ENCODE results near the gene UNC5A. TPM values are rescaled to one million over a fixed set of nuclear protein-coding genes. Genes with fewer than 3 reads are reported as not detected.
"Not testable (repeated sequence)": the region's sequence is repeated elsewhere in the genome, so short reads cannot be mapped to it uniquely, and the experiment has no call there.

UNC5A gene
- total and polyA plus RNA-seq, 5 experiments from 2014 or later = not detected

- peaks cover 0 to 9% (median 0%) of the 10 kb centered on the region in 9 donors for H3K9me3 Mint-ChIP-seq
- no peak for DNase-seq
- no peak overlapping the region for H3K27ac Mint-ChIP-seq
- no peak overlapping the region for H3K4me3 Mint-ChIP-seq
- ATAC-seq = no peak
- H3K36me3 Mint-ChIP-seq = no peaks in the 10 kb centered on the region
- POLR2A ChIA-PET = no interaction called here
- peaks cover 1 to 12% (median 10%) of the 10 kb centered on the region in 4 donors for H3K4me1 Mint-ChIP-seq
- peaks cover 5 to 27% (median 19%) of the 10 kb centered on the region in 5 donors for H3K27me3 Mint-ChIP-seq
Measured at GRCh38 chr5:176869501-176870109, 59.2 kb downstream of the UNC5A start.

- POLR2A ChIA-PET = no interaction called here
- Mint-ChIP-seq H3K27ac (no peak overlapping the region), H3K27me3 (peaks cover 8 to 31% (median 21%) of the 10 kb centered on the region in 5 donors), H3K36me3 (no peaks in the 10 kb centered on the region), H3K9me3 (peaks cover 0 to 9% (median 0%) of the 10 kb centered on the region in 9 donors), H3K4me1 (peaks cover 4 to 12% (median 10%) of the 10 kb centered on the region in 4 donors), H3K4me3 (no peak overlapping the region)
- ATAC-seq (no peak), DNase-seq (no peak)
Measured at GRCh38 chr5:176870110-176870591, 59.8 kb downstream of the UNC5A start.

- H3K4me3 Mint-ChIP-seq, H3K27ac Mint-ChIP-seq, ATAC-seq, DNase-seq, H3K9me3 Mint-ChIP-seq, POLR2A ChIA-PET, H3K36me3 Mint-ChIP-seq: not testable (repeated sequence)
- H3K4me1 Mint-ChIP-seq = peaks cover 9 to 17% (median 14%) of the 10 kb centered on the region in 4 donors
- peaks cover 13 to 31% (median 21%) of the 10 kb centered on the region in 5 donors for H3K27me3 Mint-ChIP-seq
Measured at GRCh38 chr5:176870644-176871043, 60.3 kb downstream of the UNC5A start.

GRCh38 chr5:176872586-176872985, 62.2 kb downstream of the UNC5A start:
- ATAC-seq, H3K4me3 Mint-ChIP-seq, POLR2A ChIA-PET, H3K36me3 Mint-ChIP-seq: not testable (repeated sequence)
- peaks cover 17 to 26% (median 21%) of the 10 kb centered on the region in 4 donors for H3K4me1 Mint-ChIP-seq
- peaks cover 0 to 11% (median 0%) of the 10 kb centered on the region in 9 donors for H3K9me3 Mint-ChIP-seq
- peaks cover 17 to 28% (median 22%) of the 10 kb centered on the region in 5 donors for H3K27me3 Mint-ChIP-seq
- DNase-seq = peak in 1 of 10 donors; percentile 12
- H3K27ac Mint-ChIP-seq = peak overlapping the region in 1 of 10 donors; percentile 49

GRCh38 chr5:176873011-176873410, 62.7 kb downstream of the UNC5A start:
- POLR2A ChIA-PET, H3K36me3 Mint-ChIP-seq, ATAC-seq, DNase-seq: not testable (repeated sequence)
- H3K4me3 Mint-ChIP-seq = peak overlapping the region in 2 of 10 donors; percentile 12 to 22
- H3K9me3 Mint-ChIP-seq = peaks cover 0 to 11% (median 0%) of the 10 kb centered on the region in 9 donors
- H3K27ac Mint-ChIP-seq = peak overlapping the region in 2 of 10 donors; percentile 25 to 59
- H3K27me3 Mint-ChIP-seq = peaks cover 17 to 30% (median 24%) of the 10 kb centered on the region in 5 donors
- H3K4me1 Mint-ChIP-seq = peaks cover 17 to 26% (median 21%) of the 10 kb centered on the region in 4 donors

- POLR2A ChIA-PET = no interaction called here
- H3K4me3 Mint-ChIP-seq = peak overlapping the region in 1 of 10 donors; percentile 6
- H3K27me3 Mint-ChIP-seq = peaks cover 17 to 36% (median 29%) of the 10 kb centered on the region in 5 donors
- no peak for DNase-seq
- no peaks in the 10 kb centered on the region for H3K36me3 Mint-ChIP-seq
- peaks cover 17 to 26% (median 21%) of the 10 kb centered on the region in 4 donors for H3K4me1 Mint-ChIP-seq
- H3K9me3 Mint-ChIP-seq = peaks cover 0 to 11% (median 0%) of the 10 kb centered on the region in 9 donors
- no peak for ATAC-seq
- H3K27ac Mint-ChIP-seq = peak overlapping the region in 2 of 10 donors; percentile 25 to 74
Measured at GRCh38 chr5:176873541-176874172, 63.3 kb downstream of the UNC5A start.

GRCh38 chr5:176874198-176874780, 63.9 kb downstream of the UNC5A start:
- H3K4me1 Mint-ChIP-seq = peaks cover 17 to 26% (median 21%) of the 10 kb centered on the region in 4 donors

GRCh38 chr5:176875014-176875550, 64.7 kb downstream of the UNC5A start:
- H3K27me3 Mint-ChIP-seq = peaks cover 17 to 44% (median 34%) of the 10 kb centered on the region in 5 donors
- peak overlapping the region in 1 of 10 donors; percentile 66 for H3K4me3 Mint-ChIP-seq
- DNase-seq (no peak), ATAC-seq (no peak)
- peaks cover 17 to 26% (median 21%) of the 10 kb centered on the region in 4 donors for H3K4me1 Mint-ChIP-seq
- H3K36me3 Mint-ChIP-seq = no peaks in the 10 kb centered on the region
- H3K27ac Mint-ChIP-seq = peak overlapping the region in 2 of 10 donors; percentile 7 to 47
- peaks cover 0 to 11% (median 0%) of the 10 kb centered on the region in 9 donors for H3K9me3 Mint-ChIP-seq
- POLR2A ChIA-PET = no interaction called here

More at GRCh38 chr5:176874198-176874780, 63.9 kb downstream of the UNC5A start:
- H3K27me3 Mint-ChIP-seq = peaks cover 17 to 41% (median 34%) of the 10 kb centered on the region in 5 donors
- H3K27ac Mint-ChIP-seq = no peak overlapping the region
- POLR2A ChIA-PET = no interaction called here
- no peak overlapping the region for H3K4me3 Mint-ChIP-seq
- no peaks in the 10 kb centered on the region for H3K36me3 Mint-ChIP-seq
- H3K9me3 Mint-ChIP-seq = peaks cover 0 to 11% (median 0%) of the 10 kb centered on the region in 9 donors
- DNase-seq = no peak
- no peak for ATAC-seq

- H3K27me3 Mint-ChIP-seq = peaks cover 17 to 46% (median 34%) of the 10 kb centered on the region in 5 donors
- peak overlapping the region in 3 of 10 donors; percentile 22 to 42 (median 41) for H3K4me3 Mint-ChIP-seq
- POLR2A ChIA-PET = interaction anchor here (0.5 kb wide), 1 partner anchor 1111 kb away, joined by 3 read pairs; no protein-coding TSS in a partner anchor
- H3K4me1 Mint-ChIP-seq = peaks cover 12 to 24% (median 20%) of the 10 kb centered on the region in 4 donors
- ATAC-seq (peak in 1 of 2 donors; percentile 43), DNase-seq (no peak)
- H3K36me3 Mint-ChIP-seq = no peaks in the 10 kb centered on the region
- H3K27ac Mint-ChIP-seq = peak overlapping the region in 1 of 10 donors; percentile 30
- H3K9me3 Mint-ChIP-seq = peaks cover 0 to 9% (median 0%) of the 10 kb centered on the region in 9 donors
Measured at GRCh38 chr5:176875783-176876505, 65.6 kb downstream of the UNC5A start.

GRCh38 chr5:176876506-176877431, 66.4 kb downstream of the UNC5A start:
- Mint-ChIP-seq H3K4me1 (peaks cover 12 to 24% (median 20%) of the 10 kb centered on the region in 4 donors), H3K27ac (no peak overlapping the region), H3K27me3 (peaks cover 17 to 49% (median 36%) of the 10 kb centered on the region in 5 donors), H3K9me3 (peaks cover 0 to 9% (median 0%) of the 10 kb centered on the region in 9 donors), H3K36me3 (no peaks in the 10 kb centered on the region), H3K4me3 (no peak overlapping the region)
- POLR2A ChIA-PET = interaction anchor here (0.5 kb wide), 1 partner anchor 1112 kb away, joined by 3 read pairs; no protein-coding TSS in a partner anchor
- ATAC-seq = no peak
- DNase-seq = no peak

GRCh38 chr5:176877793-176878331, 67.5 kb downstream of the UNC5A start:
- Mint-ChIP-seq H3K27ac (no peak overlapping the region), H3K9me3 (peaks cover 0 to 8% (median 0%) of the 10 kb centered on the region in 9 donors), H3K36me3 (no peaks in the 10 kb centered on the region), H3K27me3 (peaks cover 17 to 50% (median 36%) of the 10 kb centered on the region in 5 donors), H3K4me3 (no peak overlapping the region), H3K4me1 (peaks cover 13 to 22% (median 19%) of the 10 kb centered on the region in 4 donors)
- POLR2A ChIA-PET = no interaction called here
- DNase-seq (no peak), ATAC-seq (no peak)

Measured in naive thymus-derived CD8-positive, alpha-beta T cell (primary cell).